ENCODE results near the gene PARD6G.

DNA sequence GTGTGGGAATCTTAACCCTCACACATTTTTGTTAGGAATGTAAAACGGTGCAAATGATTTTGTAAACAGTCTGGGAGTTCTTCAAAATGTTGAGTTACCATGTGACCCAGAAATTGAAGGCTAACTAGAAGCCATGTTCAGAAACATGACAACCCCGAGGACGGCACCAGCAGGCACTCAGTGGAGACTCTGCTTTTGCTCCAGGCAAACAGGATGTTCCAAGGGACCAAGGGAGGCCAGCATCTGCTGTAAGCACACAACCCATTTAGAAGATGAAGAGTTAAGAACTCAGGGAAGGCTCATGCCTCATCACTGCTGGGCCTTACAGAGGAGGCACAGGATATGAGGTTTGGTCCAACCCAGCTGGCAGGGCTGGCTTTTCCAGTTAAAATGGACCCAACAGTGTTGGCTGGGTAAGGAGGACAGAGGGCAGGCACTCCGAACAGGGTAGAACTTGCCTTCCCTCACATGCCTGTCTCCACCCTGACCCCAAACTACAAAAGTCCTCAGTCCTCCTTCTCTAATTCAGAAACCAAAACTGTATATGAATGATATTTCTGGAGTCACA lies 23.6 kb downstream of the PARD6G start:
- TF ChIP-seq, protein P1, sequence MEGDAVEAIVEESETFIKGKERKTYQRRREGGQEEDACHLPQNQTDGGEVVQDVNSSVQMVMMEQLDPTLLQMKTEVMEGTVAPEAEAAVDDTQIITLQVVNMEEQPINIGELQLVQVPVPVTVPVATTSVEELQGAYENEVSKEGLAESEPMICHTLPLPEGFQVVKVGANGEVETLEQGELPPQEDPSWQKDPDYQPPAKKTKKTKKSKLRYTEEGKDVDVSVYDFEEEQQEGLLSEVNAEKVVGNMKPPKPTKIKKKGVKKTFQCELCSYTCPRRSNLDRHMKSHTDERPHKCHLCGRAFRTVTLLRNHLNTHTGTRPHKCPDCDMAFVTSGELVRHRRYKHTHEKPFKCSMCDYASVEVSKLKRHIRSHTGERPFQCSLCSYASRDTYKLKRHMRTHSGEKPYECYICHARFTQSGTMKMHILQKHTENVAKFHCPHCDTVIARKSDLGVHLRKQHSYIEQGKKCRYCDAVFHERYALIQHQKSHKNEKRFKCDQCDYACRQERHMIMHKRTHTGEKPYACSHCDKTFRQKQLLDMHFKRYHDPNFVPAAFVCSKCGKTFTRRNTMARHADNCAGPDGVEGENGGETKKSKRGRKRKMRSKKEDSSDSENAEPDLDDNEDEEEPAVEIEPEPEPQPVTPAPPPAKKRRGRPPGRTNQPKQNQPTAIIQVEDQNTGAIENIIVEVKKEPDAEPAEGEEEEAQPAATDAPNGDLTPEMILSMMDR (IDR thresholded peaks at IDR 0.05 in 2 of 3, conservative IDR thresholded peaks at IDR 0.05 in 1 of 3; ENCODE audit: control insufficient read depth in 2 of 3, extremely low read depth in 1 of 3, insufficient read depth in 1 of 3, low read depth in 3 of 3, low read length in 3 of 3), result no peak
- no peak for TF ChIP-seq SPI1 (IDR thresholded peaks at IDR 0.05; ENCODE audit: borderline replicate concordance, insufficient read depth, low read depth, low read length)
- TF ChIP-seq TARDBP (IDR thresholded peaks at IDR 0.05; ENCODE audit: borderline replicate concordance), result no peak
- TF ChIP-seq STAT1 (conservative IDR thresholded peaks at IDR 0.05), result no peak
- no peak for TF ChIP-seq HDGF (IDR thresholded peaks at IDR 0.05)
- no peak for TF ChIP-seq EZH2 (IDR thresholded peaks at IDR 0.05; ENCODE audit: borderline replicate concordance, control insufficient read depth, low read depth, low read length)
- TF ChIP-seq HDAC6 (IDR thresholded peaks at IDR 0.05; ENCODE audit: unreplicated experiment), result no peak
- no peak for TF ChIP-seq MXI1 (IDR thresholded peaks at IDR 0.05; ENCODE audit: low read depth, low read length)
- no peak for TF ChIP-seq CREB1 (IDR thresholded peaks at IDR 0.05; ENCODE audit: low read depth)

Measured in GM12878 (cell line).